ENCODE data around the gene ZMYM3.
"Not testable (repeated sequence)": the region's sequence is repeated elsewhere in the genome, so short reads cannot be mapped to it uniquely, and the experiment has no call there.

Gene ZMYM3

DNA sequence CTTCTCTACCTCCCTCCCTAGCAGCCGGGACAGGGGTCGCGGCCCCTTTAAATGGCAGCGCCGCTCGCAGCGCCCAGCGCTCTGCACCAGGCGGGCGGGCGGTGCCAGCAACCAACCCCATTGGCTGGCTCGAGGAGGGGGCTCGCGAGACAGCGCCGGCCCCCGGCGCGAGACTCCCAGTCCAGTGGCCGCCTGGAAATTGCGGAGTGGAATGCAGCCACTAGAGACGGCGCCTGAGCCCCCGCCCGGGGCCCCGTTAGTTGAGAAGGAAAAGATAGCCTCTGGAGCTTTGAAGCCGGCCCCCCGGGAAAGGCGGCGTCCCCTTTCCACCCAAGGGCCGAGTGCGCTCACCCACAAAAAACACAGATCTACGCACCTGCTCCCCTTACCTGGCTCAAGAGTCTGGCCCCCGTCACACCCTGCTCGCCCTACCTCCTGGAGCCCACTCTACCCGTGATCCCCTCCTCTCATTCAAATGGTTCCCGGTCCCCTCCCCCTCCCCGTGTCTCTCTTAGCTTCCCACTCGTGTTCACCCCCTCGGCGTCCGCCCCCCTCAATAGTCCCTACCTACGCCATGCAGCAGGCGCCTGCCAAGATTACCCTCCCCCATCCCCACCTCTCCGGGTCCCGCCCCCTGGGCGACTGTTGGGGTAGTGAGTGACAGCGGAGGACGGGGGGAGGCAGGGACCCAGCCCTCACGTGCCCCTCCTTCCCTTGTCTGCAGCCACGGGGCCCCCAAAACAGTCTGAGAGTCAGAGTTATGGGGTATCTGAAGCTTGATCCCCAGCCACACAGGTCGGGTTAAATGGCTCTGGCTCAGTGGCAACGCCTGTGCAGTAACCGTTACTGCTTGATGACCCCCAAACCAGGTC is at the start of gene ZMYM3:
TSS of gene ZMYM3 (minus strand) at position 49 of the 872 bp plus-strand sequence. CDS start 885 bp downstream, outside the sequence.
- peak within 1 kb of the TSS; percentile 77 for H3K4me3 ChIP-seq (ENCODE audit: low read depth, low read length)
- DNase-seq (ENCODE audit: low read depth) = peak; percentile 47
- TF ChIP-seq, protein P1, sequence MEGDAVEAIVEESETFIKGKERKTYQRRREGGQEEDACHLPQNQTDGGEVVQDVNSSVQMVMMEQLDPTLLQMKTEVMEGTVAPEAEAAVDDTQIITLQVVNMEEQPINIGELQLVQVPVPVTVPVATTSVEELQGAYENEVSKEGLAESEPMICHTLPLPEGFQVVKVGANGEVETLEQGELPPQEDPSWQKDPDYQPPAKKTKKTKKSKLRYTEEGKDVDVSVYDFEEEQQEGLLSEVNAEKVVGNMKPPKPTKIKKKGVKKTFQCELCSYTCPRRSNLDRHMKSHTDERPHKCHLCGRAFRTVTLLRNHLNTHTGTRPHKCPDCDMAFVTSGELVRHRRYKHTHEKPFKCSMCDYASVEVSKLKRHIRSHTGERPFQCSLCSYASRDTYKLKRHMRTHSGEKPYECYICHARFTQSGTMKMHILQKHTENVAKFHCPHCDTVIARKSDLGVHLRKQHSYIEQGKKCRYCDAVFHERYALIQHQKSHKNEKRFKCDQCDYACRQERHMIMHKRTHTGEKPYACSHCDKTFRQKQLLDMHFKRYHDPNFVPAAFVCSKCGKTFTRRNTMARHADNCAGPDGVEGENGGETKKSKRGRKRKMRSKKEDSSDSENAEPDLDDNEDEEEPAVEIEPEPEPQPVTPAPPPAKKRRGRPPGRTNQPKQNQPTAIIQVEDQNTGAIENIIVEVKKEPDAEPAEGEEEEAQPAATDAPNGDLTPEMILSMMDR (IDR thresholded peaks at IDR 0.05; ENCODE audit: control insufficient read depth, extremely low read depth, insufficient read depth) = no peak

DNA sequence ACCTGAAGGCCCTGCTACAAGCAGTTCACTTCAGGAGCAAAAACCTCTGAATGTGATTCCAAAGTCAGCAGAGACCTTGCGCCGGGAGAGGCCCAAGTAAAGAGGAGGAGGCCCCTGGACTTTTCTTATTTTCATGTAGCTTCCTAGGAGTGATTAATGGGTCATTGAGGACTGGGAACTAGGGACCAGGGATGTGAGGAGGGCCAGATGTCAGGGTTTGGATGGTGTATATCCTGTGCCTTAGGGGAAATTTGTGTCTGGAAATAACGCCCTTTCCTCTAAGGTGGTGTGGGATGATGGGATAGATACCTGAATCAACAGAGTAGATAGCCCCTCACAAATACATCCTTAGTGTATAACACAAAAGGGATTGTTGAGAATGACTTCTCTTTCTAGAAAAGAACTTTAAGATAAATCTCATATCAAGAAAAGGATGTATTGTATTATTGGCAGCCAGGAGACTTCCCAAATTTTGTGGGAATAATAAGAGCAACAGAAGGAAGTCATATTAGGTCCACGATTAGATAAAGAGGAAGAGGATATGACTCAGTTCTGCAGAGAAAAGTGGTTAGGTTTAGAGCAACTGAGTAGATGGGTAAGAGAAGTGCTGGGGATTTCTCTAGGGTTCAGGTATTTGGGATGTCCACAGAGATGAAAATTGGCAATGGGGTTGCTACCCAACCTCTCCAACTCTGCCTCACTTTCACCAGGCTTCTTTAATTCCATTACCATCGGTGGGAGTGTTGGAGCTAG is 48.7 kb upstream of the ZMYM3 start:
- H3K4me3 ChIP-seq (ENCODE audit: low read depth, low read length) = no peak overlapping the region
- no peak for DNase-seq (ENCODE audit: low read depth)
- TF ChIP-seq, protein P1 (IDR thresholded peaks at IDR 0.05; ENCODE audit: control insufficient read depth, extremely low read depth, insufficient read depth) = no peak

DNA sequence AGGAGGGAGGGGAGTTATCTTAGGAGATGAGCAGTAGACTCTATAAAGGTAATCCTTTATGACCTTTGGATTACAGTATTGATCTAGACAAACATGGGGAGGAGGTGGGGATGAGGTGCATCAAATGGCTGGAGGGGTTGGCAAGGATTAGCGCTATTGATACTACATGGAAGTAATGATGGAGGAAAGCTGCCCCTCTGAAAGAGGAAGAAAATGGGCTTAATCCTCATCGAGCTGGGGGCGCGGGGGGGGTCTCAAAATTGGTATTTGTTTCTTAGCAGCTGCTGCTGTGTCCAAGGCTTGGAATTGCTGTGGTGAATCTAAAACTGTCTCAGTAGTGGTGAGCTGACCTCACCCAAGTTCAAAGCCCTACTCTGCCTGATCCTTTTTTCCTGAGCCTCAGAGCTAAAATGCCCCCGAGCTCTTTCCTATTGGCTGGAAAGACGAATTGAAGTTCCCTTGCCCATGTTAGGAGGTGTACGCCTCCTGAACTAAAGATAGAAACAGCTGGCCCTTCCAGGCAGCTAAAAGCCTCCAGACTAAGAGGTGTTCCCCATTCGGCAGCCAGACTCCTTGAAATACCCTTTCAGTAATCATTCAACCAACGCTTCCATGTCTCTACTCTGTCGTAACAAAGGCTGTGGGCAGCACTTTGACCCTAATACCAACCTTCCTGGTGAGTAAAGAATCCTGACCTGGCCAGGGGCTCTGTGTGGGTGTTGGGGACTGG is 47.4 kb upstream of the ZMYM3 start, which contains the start of gene ITGB1BP2:
TSS of gene ITGB1BP2 (plus strand) at position 556 of the 730 bp plus-strand sequence. CDS start at position 613, 57 bp downstream.
- no peak within 1 kb of the TSS for H3K4me3 ChIP-seq (ENCODE audit: low read depth, low read length)
- no peak for DNase-seq (ENCODE audit: low read depth)
- TF ChIP-seq, protein P1 (IDR thresholded peaks at IDR 0.05; ENCODE audit: control insufficient read depth, extremely low read depth, insufficient read depth) = no peak

DNA sequence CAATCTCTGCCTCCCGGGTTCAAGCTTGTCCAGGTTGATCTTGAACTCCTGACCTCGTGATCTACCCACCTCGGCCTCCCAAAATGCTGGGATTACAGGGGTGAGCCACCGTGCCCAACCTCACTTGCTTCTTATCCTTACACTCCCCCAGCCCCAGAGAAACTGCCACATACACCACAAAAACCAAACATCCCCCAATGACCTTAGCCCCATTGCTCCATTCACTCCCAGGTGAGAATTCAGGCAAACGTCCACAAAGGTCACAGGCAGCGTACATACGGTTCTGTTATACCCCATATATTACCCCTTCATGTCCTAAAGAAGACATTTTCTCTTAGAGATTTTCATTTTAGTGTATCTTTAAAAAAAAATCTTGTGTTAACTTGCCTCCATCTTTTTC is 46.6 kb upstream of the ZMYM3 start:
- not testable (repeated sequence) for H3K4me3 ChIP-seq (ENCODE audit: low read depth, low read length)

DNA sequence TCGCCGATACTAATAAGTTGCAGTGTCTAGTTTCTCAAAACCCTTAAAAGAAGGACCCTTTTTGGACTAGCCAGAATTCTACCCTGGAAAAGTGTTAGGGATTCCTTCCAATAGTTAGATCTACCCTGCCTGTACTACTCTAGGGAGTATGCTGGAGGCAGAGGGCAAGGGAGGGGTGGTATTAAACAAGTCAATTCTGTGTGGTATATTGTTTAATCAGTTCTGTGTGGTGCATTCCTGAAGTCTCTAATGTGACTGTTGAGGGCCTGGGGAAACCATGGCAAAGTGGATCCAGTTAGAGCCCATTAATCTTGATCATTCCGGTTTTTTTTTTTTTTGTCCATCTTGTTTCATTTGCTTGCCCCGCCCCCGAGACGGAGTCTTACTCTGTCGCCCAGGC is 46.1 kb upstream of the ZMYM3 start:
- H3K4me3 ChIP-seq (ENCODE audit: low read depth, low read length); DNase-seq (ENCODE audit: low read depth): not testable (repeated sequence)

More for the DNA sequence above, 46.6 kb upstream of the ZMYM3 start:
- not testable (repeated sequence) for DNase-seq (ENCODE audit: low read depth)

DNA sequence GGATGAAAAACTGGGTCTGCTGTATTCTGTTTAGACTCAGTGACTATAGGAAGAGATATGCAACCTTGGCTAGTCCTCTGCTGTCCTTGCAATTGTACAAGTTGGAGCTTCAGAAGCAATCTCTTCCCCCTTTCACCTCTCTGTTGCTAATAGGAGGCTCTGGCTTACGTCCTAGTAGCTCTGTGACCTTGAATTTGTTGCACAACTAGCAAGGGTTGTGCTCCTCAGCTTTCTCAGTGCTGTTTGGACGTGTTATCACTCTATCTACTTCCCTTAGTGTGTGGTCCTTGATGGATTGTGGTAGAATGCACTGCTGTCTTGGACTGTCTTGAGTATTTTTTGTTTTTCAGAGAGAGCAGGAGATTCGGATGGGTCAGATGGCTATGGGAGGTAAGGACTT is 44.2 kb upstream of the ZMYM3 start:
- no peak overlapping the region for H3K4me3 ChIP-seq (ENCODE audit: low read depth, low read length)
- DNase-seq (ENCODE audit: low read depth) = no peak
- TF ChIP-seq, protein P1 (IDR thresholded peaks at IDR 0.05; ENCODE audit: control insufficient read depth, extremely low read depth, insufficient read depth) = no peak

DNA sequence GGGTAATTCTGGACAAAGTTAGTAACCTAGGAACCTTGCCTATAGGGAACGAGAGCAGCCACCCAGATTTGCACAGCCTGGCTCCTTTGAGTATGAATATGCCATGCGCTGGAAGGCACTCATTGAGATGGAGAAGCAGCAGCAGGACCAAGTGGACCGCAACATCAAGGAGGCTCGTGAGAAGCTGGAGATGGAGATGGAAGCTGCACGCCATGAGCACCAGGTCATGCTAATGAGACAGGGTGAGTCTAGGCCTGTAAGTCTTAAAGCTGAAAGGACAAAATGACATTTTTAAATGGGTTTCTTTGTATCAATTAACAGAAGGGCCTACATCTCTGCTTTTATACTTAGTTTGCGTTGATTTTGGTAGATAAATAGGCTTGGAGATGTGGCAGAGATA is 42.9 kb upstream of the ZMYM3 start:
- DNase-seq (ENCODE audit: low read depth) = no peak
- TF ChIP-seq, protein P1 (IDR thresholded peaks at IDR 0.05; ENCODE audit: control insufficient read depth, extremely low read depth, insufficient read depth) = no peak

More for the DNA sequence above, 42.9 kb upstream of the ZMYM3 start:
- H3K4me3 ChIP-seq (ENCODE audit: low read depth, low read length) = no peak overlapping the region

Measured in LNCaP clone FGC (cell line).